OCI-LY1 (cell line): ENCODE measurements around the gene RREB1.
A peak's percentile ranks its signal among the peaks of the same experiment; 100 is the strongest.

ENCODE experiments used
- H2AFZ ChIP-seq: fragments of 200-600 bp; sonication (generic), shearing (Covaris generic); 2 replicates; pipeline ENCODE4 v1.6.0; 2014; ENCODE audit warnings: antibody characterized with exemption, mild to moderate bottlenecking, low read length
- H3F3A ChIP-seq: fragments of 200-600 bp; sonication (generic), shearing (Covaris generic); 2 replicates; pipeline ENCODE4 v1.6.0; 2014; ENCODE audit warnings: mild to moderate bottlenecking, antibody characterized with exemption, low read length, moderate library complexity; ENCODE audit not compliant: insufficient read depth
- H3K27ac ChIP-seq: fragments of 200-600 bp; sonication (generic); 2 replicates; pipeline ENCODE4 v1.5.1; 2014; ENCODE audit warnings: low read length, mixed run types, mild to moderate bottlenecking, low read depth; ENCODE audit not compliant: poor library complexity, severe bottlenecking
- H3K27me3 ChIP-seq: fragments of 200-600 bp; sonication (generic); 2 replicates; pipeline ENCODE4 v1.6.0; 2014; ENCODE audit warnings: antibody characterized with exemption, mild to moderate bottlenecking, low read length, moderate library complexity; ENCODE audit not compliant: insufficient read depth
- H3K36me3 ChIP-seq: fragments of 200-600 bp; sonication (generic); 2 replicates; pipeline ENCODE4 v1.6.1; 2014; ENCODE audit warnings: mild to moderate bottlenecking, antibody characterized with exemption, low read length, moderate library complexity, mixed read lengths; ENCODE audit not compliant: insufficient read depth
- H3K4me1 ChIP-seq: fragments of 200-600 bp; sonication (generic); 2 replicates; pipeline ENCODE4 v1.5.1; 2014; ENCODE audit warnings: mild to moderate bottlenecking, low read length, moderate library complexity; ENCODE audit not compliant: insufficient read depth, severe bottlenecking
- H3K4me2 ChIP-seq: fragments of 200-600 bp; sonication (generic), shearing (Covaris generic); 2 replicates; pipeline ENCODE4 v1.6.1; 2014; ENCODE audit warnings: low read length
- H3K4me3 ChIP-seq: fragments of 200-600 bp; sonication (generic); 2 replicates; pipeline ENCODE4 v1.5.1; 2014; ENCODE audit warnings: low read length, low read depth, mild to moderate bottlenecking, mixed read lengths; ENCODE audit not compliant: poor library complexity, severe bottlenecking
- H3K79me2 ChIP-seq: fragments of 200-600 bp; shearing (Covaris generic); 2 replicates; pipeline ENCODE4 v1.6.1; 2016; ENCODE audit warnings: mixed run types, low read length, mixed read lengths; ENCODE audit not compliant: insufficient read depth
- H3K9ac ChIP-seq: fragments of 200-600 bp; sonication (generic), shearing (Covaris generic); 2 replicates; pipeline ENCODE4 v1.6.1; 2014; ENCODE audit warnings: mild to moderate bottlenecking, low read length, mixed read lengths
- H3K9me2 ChIP-seq: fragments of 200-600 bp; sonication (generic), shearing (Covaris generic); 2 replicates; pipeline ENCODE4 v1.6.1; 2014; ENCODE audit warnings: low read depth, mild to moderate bottlenecking, low read length, mixed read lengths
- H3K9me3 ChIP-seq: fragments of 200-600 bp; shearing (Covaris generic); 2 replicates; pipeline ENCODE4 v1.6.1; 2014; ENCODE audit warnings: low read length, mixed read lengths
- H4K20me1 ChIP-seq: fragments of 200-600 bp; sonication (generic), shearing (Covaris generic); 2 replicates; pipeline ENCODE4 v1.6.0; 2016; ENCODE audit warnings: mild to moderate bottlenecking, low read length; ENCODE audit not compliant: insufficient read depth
- EZH2 ChIP-seq: fragments of 200-600 bp; sonication (generic), shearing (Covaris generic); IDR thresholded peaks from 2 replicates; pipeline ENCODE4 v1.8.0; 2017; ENCODE audit warnings: borderline replicate concordance, mixed run types, mild to moderate bottlenecking, antibody characterized with exemption, low read length, moderate library complexity, mixed read lengths
- TF ChIP-seq, protein P1 (sequence below): fragments of 200-600 bp; sonication (generic), shearing (Covaris generic); IDR thresholded peaks from 2 replicates; pipeline ENCODE4 v1.5.1; 2017; ENCODE audit warnings: mild to moderate bottlenecking, antibody characterized with exemption, low read length, moderate library complexity, mixed read lengths

Gene RREB1

GRCh38 chr6:7086488-7086887 is 21.3 kb upstream of the RREB1 start:
- Histone ChIP-seq H3K36me3 (no peaks in the 10 kb centered on the region), H3K4me1 (peaks cover 3% of the 10 kb centered on the region), H3K9me2 (no peaks in the 10 kb centered on the region), H2AFZ (no peak overlapping the region), H3K27ac (no peak overlapping the region), H3K79me2 (no peaks in the 10 kb centered on the region), H3K9ac (no peak overlapping the region), H3K4me3 (no peak overlapping the region), H3K27me3 (peaks cover 4% of the 10 kb centered on the region; the same call in 1 of the 2 replicates), H3K4me2 (peak overlapping the region; percentile 21; the same call in 1 of the 2 replicates), H3K9me3 (no peaks in the 10 kb centered on the region), H3F3A (no peaks in the 10 kb centered on the region), H4K20me1 (no peaks in the 10 kb centered on the region)
- TF ChIP-seq EZH2: no peak
- TF ChIP-seq, protein P1, sequence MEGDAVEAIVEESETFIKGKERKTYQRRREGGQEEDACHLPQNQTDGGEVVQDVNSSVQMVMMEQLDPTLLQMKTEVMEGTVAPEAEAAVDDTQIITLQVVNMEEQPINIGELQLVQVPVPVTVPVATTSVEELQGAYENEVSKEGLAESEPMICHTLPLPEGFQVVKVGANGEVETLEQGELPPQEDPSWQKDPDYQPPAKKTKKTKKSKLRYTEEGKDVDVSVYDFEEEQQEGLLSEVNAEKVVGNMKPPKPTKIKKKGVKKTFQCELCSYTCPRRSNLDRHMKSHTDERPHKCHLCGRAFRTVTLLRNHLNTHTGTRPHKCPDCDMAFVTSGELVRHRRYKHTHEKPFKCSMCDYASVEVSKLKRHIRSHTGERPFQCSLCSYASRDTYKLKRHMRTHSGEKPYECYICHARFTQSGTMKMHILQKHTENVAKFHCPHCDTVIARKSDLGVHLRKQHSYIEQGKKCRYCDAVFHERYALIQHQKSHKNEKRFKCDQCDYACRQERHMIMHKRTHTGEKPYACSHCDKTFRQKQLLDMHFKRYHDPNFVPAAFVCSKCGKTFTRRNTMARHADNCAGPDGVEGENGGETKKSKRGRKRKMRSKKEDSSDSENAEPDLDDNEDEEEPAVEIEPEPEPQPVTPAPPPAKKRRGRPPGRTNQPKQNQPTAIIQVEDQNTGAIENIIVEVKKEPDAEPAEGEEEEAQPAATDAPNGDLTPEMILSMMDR: peak; percentile 19; the same call in 1 of the 2 replicates

DNA sequence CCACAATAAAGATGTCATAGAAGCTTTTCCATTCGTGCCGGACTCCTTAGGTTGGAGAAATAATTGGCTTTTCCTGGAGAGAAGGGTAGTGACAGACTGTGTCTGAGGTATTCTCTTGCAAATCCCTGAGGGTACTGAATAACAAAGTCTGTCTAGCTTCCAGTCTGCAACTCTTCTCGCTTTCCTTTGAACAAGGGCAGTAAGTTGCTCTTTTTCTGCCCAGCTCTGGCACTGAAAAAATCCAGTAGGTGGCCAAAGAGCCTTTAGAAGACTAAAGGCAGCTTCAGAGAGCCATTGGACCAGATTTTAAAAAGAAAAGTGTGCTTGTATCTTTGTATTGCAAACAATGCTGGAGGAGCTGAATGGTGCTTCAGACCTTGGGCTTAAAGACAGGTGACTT is 20.7 kb upstream of the RREB1 start:
- H2AFZ ChIP-seq: no peak overlapping the region
- H3K4me3 ChIP-seq: no peak overlapping the region
- no peaks in the 10 kb centered on the region for H3K79me2 ChIP-seq
- H3K27ac ChIP-seq: no peak overlapping the region
- no peaks in the 10 kb centered on the region for H3K9me3 ChIP-seq
- no peaks in the 10 kb centered on the region for H3F3A ChIP-seq
- H3K4me1 ChIP-seq: peaks cover 3% of the 10 kb centered on the region
- H3K4me2 ChIP-seq: no peak overlapping the region
- TF ChIP-seq, protein P1: no peak
- no peak for TF ChIP-seq EZH2
- H3K9me2 ChIP-seq: no peaks in the 10 kb centered on the region
- H3K27me3 ChIP-seq: peaks cover 4% of the 10 kb centered on the region; the same call in 1 of the 2 replicates
- no peaks in the 10 kb centered on the region for H4K20me1 ChIP-seq
- no peaks in the 10 kb centered on the region for H3K36me3 ChIP-seq
- H3K9ac ChIP-seq: no peak overlapping the region

GRCh38 chr6:7087491-7087979 is 20.2 kb upstream of the RREB1 start:
- Histone ChIP-seq H3K9ac (no peak overlapping the region), H3K36me3 (no peaks in the 10 kb centered on the region), H3K79me2 (no peaks in the 10 kb centered on the region), H3K4me3 (no peak overlapping the region), H3K27me3 (peaks cover 4% of the 10 kb centered on the region; the same call in 1 of the 2 replicates), H3K9me2 (no peaks in the 10 kb centered on the region), H2AFZ (no peak overlapping the region), H3K27ac (no peak overlapping the region), H4K20me1 (no peaks in the 10 kb centered on the region), H3K4me1 (peaks cover 3% of the 10 kb centered on the region), H3F3A (no peaks in the 10 kb centered on the region), H3K4me2 (no peak overlapping the region), H3K9me3 (no peaks in the 10 kb centered on the region)
- TF ChIP-seq, protein P1: no peak
- TF ChIP-seq EZH2: no peak
